Stimulated activated CD8-positive, alpha-beta memory T cell treated with anti-CD3 and anti-CD28 coated beads, Interleukin-4, amount 100 ng/mL, for 4 hours (primary cell): ENCODE data around the gene C6.
"Not testable (repeated sequence)": the region's sequence is repeated elsewhere in the genome, so short reads cannot be mapped to it uniquely, and the experiment has no call there.

Source experiments
- DNase-seq, 2 donors: peaks; one replicate each; pipeline ENCODE4 v3.0.0-alpha.2; 2020; ENCODE audit warnings: low read depth in 2 of 2, low spot score in 1 of 2

The C6 gene

DNA sequence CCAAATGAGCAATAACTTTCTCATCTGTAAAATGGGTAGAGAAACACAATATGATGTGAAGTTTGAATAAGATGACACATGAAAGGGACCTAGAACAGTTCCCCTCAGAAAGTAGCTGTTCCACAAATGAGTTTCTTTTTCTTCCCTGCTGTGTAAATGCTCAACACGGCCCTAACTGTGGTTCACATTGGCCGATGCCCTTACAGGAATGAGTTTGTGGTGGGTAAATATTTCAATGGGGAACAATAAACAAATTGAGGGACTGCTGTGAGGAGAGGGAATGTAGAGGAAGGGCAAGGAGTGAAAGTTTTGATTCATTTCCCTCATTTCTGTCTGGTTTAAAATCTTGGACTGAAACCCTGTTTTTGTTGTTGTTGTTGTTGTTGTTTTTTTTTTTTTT, 12.8 kb downstream of the C6 start:
- DNase-seq: no peak

DNA sequence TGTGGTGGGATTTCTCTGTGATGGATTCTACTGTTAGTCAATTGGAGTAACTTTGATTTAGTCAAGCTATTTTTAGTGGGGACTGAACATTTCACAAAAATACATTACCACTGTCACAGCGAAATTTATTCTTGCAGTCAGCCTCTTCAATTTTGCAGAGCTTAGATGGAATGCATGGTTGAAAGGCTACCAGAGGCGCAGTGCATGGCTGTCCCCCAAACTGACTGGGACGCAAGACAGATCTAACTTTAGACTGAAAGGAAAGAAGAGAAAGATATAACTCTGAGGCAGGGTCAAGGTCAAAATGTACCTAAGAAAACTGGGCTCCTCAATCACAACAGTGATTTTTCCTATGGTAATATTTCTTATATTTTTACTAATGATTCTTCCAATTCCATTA, 13.7 kb downstream of the C6 start:
- no peak for DNase-seq

DNA sequence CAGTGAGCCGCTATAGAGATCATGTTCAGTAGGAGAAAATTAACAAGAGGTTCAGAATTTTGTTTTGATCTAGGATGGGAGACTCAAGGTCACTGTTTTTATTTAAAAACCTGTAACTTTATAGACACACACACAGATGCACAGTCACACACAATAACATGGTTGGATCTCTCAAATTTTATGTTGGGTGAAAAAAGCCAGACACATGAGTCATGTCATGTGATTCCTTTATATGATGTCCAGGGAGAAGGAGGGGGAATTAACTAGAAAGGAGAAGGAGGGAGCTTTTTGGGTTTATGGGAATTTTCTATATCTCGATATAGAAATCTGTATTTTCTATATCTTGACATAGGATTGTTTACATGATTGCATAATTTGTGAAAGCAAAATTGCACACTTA, 17.1 kb downstream of the C6 start:
- DNase-seq: no peak

DNA sequence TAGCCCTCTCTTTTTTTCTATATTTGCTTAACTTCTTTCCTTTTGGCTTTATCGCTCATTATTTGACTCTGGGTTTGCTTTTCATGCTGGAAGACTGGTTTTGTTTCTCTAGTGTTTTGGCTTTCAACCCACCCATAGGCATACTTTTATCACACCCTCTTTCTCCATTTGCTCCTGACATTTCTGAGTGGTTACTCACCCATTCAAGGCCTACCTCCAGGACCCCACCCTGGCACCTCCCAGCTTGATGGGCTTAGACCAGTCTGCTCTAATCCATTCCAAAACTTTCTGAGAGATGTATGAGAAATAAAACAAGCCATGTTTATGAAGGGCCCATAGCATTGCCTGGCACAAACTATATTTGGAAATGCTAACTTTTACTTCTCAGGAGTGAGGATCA, 18.1 kb downstream of the C6 start:
- DNase-seq: no peak

DNA sequence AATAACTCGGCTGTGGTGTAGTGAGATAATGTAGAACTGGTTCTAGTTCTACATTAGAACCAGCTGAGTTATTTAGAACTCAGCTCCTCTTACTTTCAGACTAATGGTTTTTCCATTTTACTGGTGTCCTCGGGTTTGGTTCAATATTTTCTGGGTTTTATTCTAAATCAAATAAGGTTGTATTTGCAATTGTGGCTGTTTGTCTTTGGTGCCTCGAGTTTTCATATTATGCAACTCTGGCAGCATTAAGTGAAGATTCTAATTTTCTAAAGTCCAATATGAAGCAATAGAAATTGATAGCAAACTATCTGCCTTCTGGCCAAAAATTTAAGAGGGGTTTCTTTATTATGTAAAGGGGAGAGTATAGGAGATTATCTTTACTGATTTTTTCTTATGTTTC, 19.0 kb downstream of the C6 start:
- no peak for DNase-seq

DNA sequence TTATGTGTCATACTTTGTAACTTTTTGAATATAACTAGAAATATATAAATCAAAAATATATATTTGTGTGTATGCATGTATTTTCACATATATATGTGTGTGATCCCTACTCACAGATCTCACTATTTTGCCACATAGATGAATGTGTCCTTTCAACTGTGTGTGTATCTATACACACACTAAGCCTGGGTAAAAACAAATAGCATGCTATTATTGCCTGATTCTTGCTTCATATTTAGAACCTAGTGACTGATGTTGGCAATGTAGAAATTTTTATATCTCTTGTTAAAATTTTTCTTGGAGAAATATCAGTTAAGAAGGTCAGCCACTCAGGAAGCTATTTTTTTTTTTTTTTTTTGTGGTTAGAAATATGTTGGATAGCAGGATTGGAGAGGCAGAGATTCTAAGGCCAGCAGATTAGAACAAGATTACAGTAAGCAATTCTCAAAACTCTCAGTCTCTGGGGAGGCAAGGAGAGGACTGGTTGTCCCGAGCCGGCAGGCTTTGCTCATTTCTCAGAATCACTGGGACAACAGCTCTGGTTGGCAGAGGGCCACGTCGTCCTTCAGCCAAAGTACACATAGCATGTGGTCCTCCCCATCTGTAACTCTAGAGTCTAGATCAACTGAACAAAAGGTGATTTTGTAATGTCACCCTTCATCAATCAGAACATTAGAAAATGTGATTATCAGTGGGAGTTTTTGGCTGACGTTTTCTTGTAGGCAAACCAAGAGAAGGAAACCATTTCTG, 19.7 kb downstream of the C6 start:
- DNase-seq: no peak

DNA sequence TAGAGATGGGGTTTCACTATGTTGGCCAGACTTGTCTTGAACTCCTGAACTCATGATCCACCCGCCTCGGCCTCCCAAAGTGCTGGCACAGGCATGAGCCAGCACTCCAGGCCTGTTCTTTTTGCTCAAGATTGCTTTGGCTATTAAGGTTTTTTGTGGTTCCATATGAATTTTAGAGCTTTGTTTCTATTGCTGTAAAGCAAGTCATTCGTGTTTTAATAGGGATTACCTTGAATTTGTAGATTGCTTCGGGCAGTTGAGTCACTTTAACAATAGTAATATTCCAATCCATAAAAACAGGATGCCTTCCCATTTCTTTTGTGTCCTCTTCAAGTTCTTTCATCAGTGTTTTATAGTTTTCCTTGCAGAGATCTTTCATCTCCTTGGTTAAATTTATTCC, 22.1 kb downstream of the C6 start:
- DNase-seq: no peak

DNA sequence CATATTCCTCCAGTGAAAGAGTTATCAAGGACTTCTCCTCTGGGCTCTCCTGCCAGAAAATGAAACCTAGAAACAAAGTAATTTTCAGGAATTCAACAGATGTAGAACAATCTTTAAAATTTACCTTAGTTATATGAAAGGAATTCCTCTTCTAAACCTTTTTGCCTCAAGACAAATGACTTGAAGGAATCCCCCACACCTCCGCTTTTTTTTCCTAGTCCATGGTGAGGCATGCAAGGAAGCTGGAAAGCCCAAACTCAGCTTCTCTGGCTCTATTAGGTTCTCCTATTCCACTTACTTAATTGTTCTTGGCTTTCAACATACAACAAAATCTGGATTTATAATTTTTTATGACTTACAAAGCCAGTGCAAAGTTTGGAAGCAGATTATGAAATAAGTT, 27.2 kb downstream of the C6 start:
- no peak for DNase-seq

DNA sequence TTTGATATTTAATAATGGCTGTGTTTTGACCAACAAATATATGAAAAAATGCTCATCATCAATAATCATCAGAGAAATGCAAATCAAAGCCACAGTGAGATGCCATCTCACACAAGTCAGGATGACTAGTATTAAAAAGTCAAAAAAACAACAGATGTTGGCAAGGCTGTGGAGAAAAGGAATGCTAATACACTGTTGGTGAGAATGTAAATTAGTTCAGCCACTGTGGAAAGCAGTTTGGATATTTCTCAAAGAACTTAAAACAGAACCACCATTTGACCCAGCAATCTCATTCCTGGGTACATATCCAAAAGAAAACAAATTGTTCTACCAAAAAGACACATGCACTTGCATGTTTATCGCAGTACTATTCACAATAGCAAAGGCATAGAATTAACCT, 30.0 kb downstream of the C6 start:
- DNase-seq: not testable (repeated sequence)

DNA sequence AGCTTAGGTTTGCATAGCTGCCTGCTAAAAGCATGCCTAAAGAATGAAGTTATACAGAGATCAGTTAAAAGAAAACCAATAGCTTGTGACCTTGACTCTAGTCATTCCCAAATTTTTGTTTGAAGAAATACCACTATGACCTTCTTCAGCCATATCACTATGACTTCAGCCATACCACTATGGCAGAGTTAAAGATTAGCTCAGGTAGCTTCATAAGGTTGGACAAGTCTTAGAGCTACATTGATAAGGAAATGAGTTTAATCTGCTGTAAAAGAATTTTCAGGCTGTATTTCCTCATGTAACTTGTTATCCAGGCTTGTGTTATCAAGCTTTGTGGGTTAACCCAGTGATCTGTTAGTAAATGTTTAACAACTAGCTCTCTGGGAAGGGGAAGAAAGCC, 30.7 kb downstream of the C6 start:
- no peak for DNase-seq

DNA sequence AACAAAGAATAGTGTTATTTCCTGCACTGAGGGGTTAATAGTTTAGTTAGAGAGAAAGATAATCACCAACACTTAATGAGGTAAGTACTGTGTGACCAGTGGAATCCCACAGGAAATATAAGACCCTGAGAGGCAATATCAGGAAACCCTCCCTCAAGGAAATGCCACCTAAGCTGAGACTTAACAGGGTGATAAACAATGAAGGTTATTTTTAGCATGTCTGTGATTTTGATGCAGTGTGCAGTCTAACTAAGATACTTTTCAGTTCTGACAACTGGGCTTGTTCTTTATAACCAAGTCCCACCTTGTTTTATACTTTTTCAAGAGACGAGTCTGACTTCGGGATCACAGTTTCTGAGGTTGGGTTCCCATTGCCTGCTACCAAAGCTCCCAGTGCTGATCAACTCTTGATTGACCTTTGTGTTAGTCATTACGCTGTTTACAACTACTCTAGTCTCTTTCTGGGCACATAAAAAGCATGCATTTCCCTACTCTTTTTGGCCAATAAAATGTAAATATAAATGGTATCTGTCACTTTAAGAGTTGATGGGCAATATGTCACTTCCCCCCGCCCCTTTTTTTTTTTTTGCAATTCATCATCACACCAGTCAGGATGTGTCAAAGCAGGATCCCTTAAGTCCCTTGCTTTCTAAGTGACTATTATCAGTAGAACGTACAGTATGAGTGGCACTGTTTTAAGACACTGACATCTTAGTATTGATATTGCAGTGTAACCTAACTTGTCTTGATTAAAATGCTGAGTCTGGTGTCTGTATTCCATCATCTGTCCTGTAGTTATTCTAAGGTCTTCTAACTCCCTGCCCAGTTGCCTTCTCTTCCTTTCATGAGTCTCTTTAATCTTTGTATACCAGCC, 31.4 kb downstream of the C6 start:
- DNase-seq: no peak

DNA sequence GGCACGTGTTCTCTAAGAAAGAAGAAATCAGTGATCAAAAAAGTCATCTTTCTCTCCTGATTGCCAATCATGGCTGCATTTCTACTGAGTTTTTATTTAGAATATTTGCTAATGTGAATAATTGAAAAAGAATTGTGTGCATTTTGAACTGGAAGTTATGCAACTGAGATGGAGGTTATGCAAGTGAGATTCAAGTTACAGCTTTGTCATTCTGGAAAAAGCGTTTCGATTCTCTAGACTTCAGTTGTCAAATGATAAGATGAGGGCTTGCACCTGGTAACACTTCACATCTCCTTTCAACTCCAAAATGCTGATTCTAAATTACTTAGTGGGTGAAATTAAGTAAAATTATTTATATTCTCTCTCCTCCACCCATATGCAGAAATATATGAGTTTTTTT, 36.4 kb downstream of the C6 start:
- DNase-seq: no peak

DNA sequence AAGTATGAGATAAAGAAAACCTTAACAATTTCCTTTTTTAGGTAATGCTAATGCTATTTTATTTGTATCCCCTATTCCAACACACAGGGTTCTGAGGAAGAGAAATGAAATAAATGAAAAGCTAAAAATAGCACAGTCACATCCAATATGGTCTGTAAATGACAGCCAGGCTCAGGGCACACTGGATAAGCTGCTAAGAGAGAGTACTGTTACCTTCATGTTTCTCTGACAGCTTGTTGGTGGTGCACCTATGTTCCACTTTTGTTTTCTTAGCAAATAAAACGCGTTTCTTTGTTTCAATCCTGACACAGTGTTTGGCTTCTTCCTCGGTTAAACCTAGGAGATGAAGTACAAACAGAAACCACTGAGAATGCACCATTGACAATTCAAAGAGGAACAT, 41.3 kb downstream of the C6 start:
- no peak for DNase-seq

DNA sequence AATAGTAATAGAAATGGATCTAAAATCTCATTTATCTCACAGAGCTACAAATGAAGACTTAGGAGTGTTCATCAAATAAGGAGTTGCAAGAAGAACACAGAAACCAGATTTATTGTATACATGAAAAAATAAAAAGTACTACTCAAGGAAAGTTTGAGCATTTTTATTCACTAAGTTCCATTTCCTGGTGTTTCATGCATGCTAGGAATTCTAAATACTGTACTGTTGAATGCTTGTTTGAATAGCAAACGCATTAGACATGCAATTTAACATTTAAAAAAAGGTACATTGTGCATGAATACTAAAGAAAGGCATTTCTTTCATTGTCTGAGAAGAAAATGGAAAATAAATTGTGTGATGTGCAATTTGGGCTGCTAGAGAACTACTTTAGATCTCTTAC, 52.1 kb downstream of the C6 start:
- no peak for DNase-seq

DNA sequence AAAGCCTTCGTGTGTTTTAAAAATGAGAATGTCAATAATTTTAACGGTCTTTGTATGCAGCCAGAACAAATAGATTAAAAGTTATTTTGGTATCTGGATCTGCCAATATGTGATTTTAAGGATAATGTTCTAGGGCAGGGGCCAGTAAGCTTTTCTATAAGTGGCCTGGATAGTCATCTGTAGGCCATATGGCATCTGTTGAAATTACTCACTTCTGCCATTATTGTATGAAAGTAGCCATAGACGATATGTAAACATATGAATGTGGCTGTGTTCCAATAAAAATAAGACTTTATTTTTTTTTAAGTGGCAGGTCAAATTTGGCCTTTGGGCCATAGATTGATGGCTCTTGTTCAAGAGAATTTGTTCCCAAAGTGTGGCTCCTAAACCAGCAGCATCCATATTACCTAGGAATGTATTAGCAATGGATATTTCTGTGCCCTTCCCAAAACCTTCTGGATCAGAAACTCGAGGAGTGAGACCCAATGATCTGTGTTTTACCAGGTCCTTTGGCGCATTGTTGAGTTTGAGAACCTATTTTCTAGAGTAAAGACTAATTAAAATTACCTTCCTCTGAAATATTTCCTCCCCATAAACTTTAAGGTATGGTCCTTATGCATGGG, 55.9 kb downstream of the C6 start:
- no peak for DNase-seq

DNA sequence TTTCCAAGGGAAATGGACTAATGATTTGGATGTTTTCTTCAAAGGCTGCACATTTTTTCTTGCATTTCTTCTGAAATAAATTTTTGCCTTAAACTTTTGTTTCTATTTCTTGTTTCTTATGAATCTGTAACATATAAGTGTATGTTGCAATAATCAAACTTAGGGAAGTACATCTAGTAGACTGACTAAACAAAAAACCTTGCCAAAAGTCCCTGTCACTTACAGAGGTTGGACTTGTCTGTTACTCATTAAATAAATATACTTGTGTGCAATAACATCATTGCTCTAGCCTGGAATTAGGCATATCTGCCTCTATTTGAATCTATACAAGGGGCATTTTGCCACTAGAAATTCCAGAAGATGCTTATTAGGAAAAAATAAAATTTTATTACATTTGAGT, 56.6 kb downstream of the C6 start:
- DNase-seq: no peak

DNA sequence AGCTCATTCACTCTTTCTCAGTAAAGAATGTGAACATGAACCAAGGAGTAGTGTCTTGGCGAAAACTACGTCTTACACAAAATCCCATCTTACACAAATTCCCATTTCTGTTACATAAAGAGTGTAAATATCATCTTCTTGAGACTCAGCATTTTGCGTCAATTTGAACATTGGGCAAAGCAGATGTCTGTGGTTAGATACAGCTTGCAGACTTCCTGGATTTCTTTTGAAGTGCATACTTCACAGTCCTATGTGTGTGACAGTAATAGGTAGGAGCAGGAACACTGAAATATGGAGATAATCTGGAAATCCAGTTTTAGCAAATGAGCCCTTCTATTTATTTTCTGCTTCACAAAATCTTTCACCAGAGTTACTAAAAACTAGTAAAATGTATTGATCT, 58.8 kb downstream of the C6 start:
- no peak for DNase-seq

DNA sequence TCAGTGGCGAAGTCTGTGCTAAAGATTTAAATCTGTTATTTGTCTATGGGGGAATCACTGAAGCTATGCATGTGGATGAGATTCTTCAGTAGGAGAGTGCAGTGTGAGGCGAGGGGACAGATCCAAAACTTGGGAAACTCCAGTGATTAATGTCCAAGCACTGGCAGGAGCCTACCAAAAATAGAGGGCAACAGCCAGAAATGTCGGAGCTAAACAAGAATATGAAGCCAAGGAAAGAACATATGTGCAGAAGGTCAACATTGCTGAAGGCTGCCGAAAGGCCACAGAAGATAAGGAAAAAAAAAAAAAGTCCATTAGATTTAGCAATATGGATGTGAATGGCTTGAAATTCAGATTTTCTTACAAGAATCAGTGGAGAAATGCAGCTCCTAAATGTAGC, 61.8 kb downstream of the C6 start:
- no peak for DNase-seq

DNA sequence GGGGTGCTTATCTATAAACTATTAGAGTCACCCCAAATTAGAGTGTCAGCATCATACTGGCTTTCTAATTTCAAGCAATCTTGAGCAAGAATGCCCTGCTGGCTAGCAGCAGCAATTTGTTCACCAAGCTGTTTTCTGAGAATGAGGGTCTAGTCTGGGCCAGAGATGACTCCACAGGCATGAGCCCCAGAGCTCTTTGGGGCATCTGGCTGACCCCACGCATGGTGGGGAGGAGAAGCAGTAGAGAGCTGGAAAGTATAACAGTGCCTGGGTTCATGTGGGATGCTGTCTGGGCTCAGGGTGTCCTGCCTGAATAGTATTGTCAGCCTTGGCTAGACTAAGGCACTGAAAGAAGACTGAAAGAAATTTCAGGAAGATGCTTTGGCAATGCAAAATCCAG, 64.9 kb downstream of the C6 start:
- DNase-seq: no peak

DNA sequence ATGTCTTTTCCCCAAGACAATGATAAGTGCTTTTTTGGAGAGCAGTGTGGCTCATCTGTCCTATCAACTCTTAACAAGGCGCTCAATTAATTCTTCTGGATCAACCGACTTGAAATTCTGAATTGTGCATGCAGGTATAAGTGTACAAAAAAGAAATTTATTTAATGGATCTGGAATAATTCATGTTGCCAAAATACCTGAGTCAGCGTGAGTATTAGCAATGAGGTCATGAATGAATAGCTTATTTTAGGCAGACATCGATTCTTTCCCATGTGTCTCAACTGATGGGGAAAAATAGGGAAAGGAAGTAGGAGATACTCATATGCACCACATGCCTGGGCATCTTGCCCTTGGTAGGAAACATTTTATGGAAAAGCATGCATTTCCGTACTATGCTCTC, 68.0 kb downstream of the C6 start:
- DNase-seq: no peak

DNA sequence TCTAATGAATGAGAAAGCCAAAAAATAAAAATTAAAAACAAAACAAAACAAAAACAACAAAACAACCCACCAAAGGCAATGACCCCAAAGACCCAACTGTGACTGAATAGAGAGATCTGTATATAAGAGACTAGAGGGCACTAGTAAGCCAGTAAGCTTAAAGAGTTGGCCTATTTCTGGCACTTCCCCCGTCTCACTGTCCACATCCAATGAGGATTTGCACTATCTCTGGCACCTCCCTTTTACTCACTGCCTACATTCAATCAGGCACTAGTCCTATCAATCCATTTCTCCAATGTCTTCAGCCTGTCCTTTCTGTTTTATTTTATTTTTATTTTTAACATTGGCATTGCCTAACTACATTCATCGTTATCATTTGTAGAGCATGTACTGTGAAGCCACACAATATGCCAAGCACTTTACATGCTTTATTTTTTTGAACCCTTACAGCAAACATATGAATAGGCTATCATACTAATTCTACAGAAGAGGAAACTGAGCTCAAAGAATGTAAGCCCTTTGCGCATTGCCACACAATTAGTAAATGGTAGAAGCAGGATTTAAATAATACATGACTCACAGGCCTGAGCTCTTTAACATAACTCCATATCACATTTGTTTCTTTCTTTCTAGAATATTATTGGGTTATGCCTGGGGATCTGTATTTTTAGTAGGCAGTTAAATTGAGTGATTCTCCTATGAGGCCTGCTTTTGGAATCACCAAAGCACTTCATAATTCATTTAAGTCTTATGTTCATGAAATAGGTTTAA, 70.0 kb downstream of the C6 start:
- DNase-seq: no peak
